Body of pancreas (tissue), 4 donors: ENCODE results near the gene TARM1. TPM values are rescaled to one million over a fixed set of nuclear protein-coding genes. Genes with fewer than 3 reads are reported as not detected.
A peak's percentile ranks its signal among the peaks of the same experiment; 100 is the strongest.

ENCODE experiments used
- ATAC-seq: fragments of 150-250 bp; one replicate; pipeline ENCODE4 v1.9.1; 2016
- DNase-seq, 4 donors: peaks; one replicate each; pipeline ENCODE4 v3.0.0-alpha.2; 2019
- H3K27ac ChIP-seq, 4 donors: fragments of 200-600 bp; sonication (generic); 1 replicate in 3 of 4; 2 replicates in 1 of 4; pipeline versions ENCODE4 v1.5.1 to v1.6.1; 2016 to 2019; ENCODE audit warnings: mild to moderate bottlenecking in 1 of 4, mixed read lengths in 1 of 4, moderate library complexity in 1 of 4
- H3K27me3 ChIP-seq, 2 donors: fragments of 200-600 bp; sonication (generic); one replicate each; pipeline ENCODE4 v1.6.0; 2016; ENCODE audit warnings: mild to moderate bottlenecking in 1 of 2
- H3K36me3 ChIP-seq, 2 donors: fragments of 200-600 bp; sonication (generic); replicated peaks in 1 of 2; 2 replicates each; pipeline ENCODE4 v1.5.1; 2016; ENCODE audit warnings: low read depth in 2 of 2; ENCODE audit not compliant: insufficient read depth in 1 of 2
- H3K4me1 ChIP-seq: fragments of 200-600 bp; sonication (generic); one replicate; pipeline ENCODE4 v1.6.0; 2016
- H3K4me3 ChIP-seq, 2 donors: fragments of 200-600 bp; sonication (generic); 1 replicate in 1 of 2; 2 replicates in 1 of 2; pipeline ENCODE4 v1.5.1; 2016 to 2019
- H3K9me3 ChIP-seq, 3 donors: fragments of 200-600 bp; sonication (generic); 1 replicate in 2 of 3; 2 replicates in 1 of 3; pipeline ENCODE4 v1.5.1; 2016
- CTCF ChIP-seq, 7 experiments: fragments of 450-650 bp in 4 of 7; fragments of 200-600 bp in 3 of 7; sonication (generic) in 3 of 7; IDR thresholded peaks; one replicate each; pipeline ENCODE4 v1.5.1; 2016 to 2019; ENCODE audit warnings: antibody characterized with exemption in 7 of 7
- POLR2A ChIP-seq, 3 donors: fragments of 450-650 bp; IDR thresholded peaks; one replicate each; pipeline ENCODE4 v1.6.1; 2016; ENCODE audit warnings: antibody characterized with exemption in 3 of 3, mild to moderate bottlenecking in 2 of 3
- WGBS, 2 donors: methylation state at CpG; one replicate each; pipeline ENCODE4 v1.1.5; 2017; 5-methylcytosine and 5-hydroxymethylcytosine counted together
- intact Hi-C: fragments of 100-400 bp; cut with DNase I; formaldehyde crosslinking; loops from one replicate; pipeline ENCODE4 v1.15.1; 2023
- total RNA-seq, 2 donors: library from RNA; depleted of rRNA; stranded (reverse); fragments of >200 nt; gene quantifications; one replicate each; pipeline ENCODE4 v1.1.0, GENCODE V29; 2016

Gene TARM1
- total RNA-seq, 2 donors from 2014 or later = not detected

GRCh38 chr19:54035215-54036178, 45.7 kb downstream of the TARM1 start:
- intact Hi-C loops = no loop called here
- no peak for TF ChIP-seq POLR2A (IDR thresholded peaks at IDR 0.05)
- Histone ChIP-seq H3K4me1 (no peaks in the 10 kb centered on the region), H3K9me3 (no peaks in the 10 kb centered on the region), H3K4me3 (no peak overlapping the region), H3K27me3 (no peaks in the 10 kb centered on the region), H3K36me3 (no peaks in the 10 kb centered on the region), H3K27ac (no peak overlapping the region)
- ATAC-seq (no peak), DNase-seq (no peak)
- WGBS, 2 donors = 28 to 50% methylated on average over 4 of the region's 4 CpGs

GRCh38 chr19:54030895-54031586, 50.1 kb downstream of the TARM1 start:
- Histone ChIP-seq H3K36me3 (no peaks in the 10 kb centered on the region), H3K27me3 (no peaks in the 10 kb centered on the region), H3K9me3 (no peaks in the 10 kb centered on the region), H3K4me3 (no peak overlapping the region), H3K4me1 (no peaks in the 10 kb centered on the region), H3K27ac (no peak overlapping the region)
- 26 to 27% methylated on average over 13 of the region's 13 CpGs for WGBS, 2 donors
- ATAC-seq (no peak), DNase-seq (no peak)
- TF ChIP-seq POLR2A (IDR thresholded peaks at IDR 0.05) (no peak), CTCF (IDR thresholded peaks at IDR 0.05) (no peak)
- intact Hi-C loops = no loop called here

GRCh38 chr19:54029930-54030490, 51.2 kb downstream of the TARM1 start:
- intact Hi-C loops = loop anchor here (10.0 kb wide), 2 partner anchors 175 to 235 kb away; no protein-coding TSS in a partner anchor
- WGBS, 2 donors = 22 to 24% methylated on average over 9 of the region's 9 CpGs
- ATAC-seq (no peak), DNase-seq (peak; percentile 45 to 62 (median 55))
- H3K4me1 ChIP-seq = no peaks in the 10 kb centered on the region
- H3K36me3 ChIP-seq = no peaks in the 10 kb centered on the region
- H3K27ac ChIP-seq = no peak overlapping the region
- H3K9me3 ChIP-seq = no peaks in the 10 kb centered on the region
- H3K27me3 ChIP-seq = no peaks in the 10 kb centered on the region
- no peak overlapping the region for H3K4me3 ChIP-seq
- peak; percentile 15 to 49 (median 46) for TF ChIP-seq CTCF (IDR thresholded peaks at IDR 0.05)
- TF ChIP-seq POLR2A (IDR thresholded peaks at IDR 0.05) = no peak

GRCh38 chr19:54029301-54029700, 51.9 kb downstream of the TARM1 start:
- intact Hi-C loops = loop anchor here (10.0 kb wide), 2 partner anchors 174 to 234 kb away; no protein-coding TSS in a partner anchor
- H3K27ac ChIP-seq = no peak overlapping the region
- no peaks in the 10 kb centered on the region for H3K27me3 ChIP-seq
- ATAC-seq (no peak), DNase-seq (no peak)
- 62 to 69% methylated on average over 3 of the region's 3 CpGs for WGBS, 2 donors
- no peaks in the 10 kb centered on the region for H3K4me1 ChIP-seq
- H3K4me3 ChIP-seq = no peak overlapping the region
- TF ChIP-seq POLR2A (IDR thresholded peaks at IDR 0.05) (no peak), CTCF (IDR thresholded peaks at IDR 0.05) (no peak)
- H3K9me3 ChIP-seq = no peaks in the 10 kb centered on the region
- no peaks in the 10 kb centered on the region for H3K36me3 ChIP-seq

GRCh38 chr19:54026656-54027055, 54.5 kb downstream of the TARM1 start:
- TF ChIP-seq CTCF (IDR thresholded peaks at IDR 0.05) = no peak
- TF ChIP-seq POLR2A (IDR thresholded peaks at IDR 0.05) = no peak
- Histone ChIP-seq H3K27me3 (no peaks in the 10 kb centered on the region), H3K9me3 (no peaks in the 10 kb centered on the region), H3K36me3 (no peaks in the 10 kb centered on the region), H3K4me3 (no peak overlapping the region), H3K4me1 (peaks cover 5% of the 10 kb centered on the region), H3K27ac (no peak overlapping the region)
- no peak for DNase-seq
- intact Hi-C loops = loop anchor here (10.0 kb wide), 2 partner anchors 172 to 232 kb away; no protein-coding TSS in a partner anchor
- 29 to 45% methylated on average over 2 to 7 of the region's 7 CpGs for WGBS, 2 donors
- ATAC-seq = no peak
